ENCODE results near the gene VPS13D. TPM values are rescaled to one million over a fixed set of nuclear protein-coding genes. Genes with fewer than 3 reads are reported as not detected.

The VPS13D gene
- total and polyA plus RNA-seq, 2 of the 4 experiments (the other 2 are of a cell fraction) = 9.0 to 16.3 TPM

GRCh38 chr1:12271033-12271432 is 41.2 kb downstream of the VPS13D start:
- DNase-seq = no peak
- WGBS, 2 experiments (ENCODE audit: extremely low coverage in 2 of 2, insufficient read length in 1 of 2) = 100% methylated on average over 1 of the region's 4 CpGs; no CpG with 5 or more reads in 1 of the 2 experiments
- H3K79me1 ChIP-seq (ENCODE audit: low read depth in 1 of 2, low read length in 2 of 2) = no peaks in the 10 kb centered on the region
- no peak overlapping the region for H4K91ac ChIP-seq (ENCODE audit: insufficient read depth, low read depth, low read length)
- H3K9me3 ChIP-seq (ENCODE audit: control insufficient read depth, insufficient read depth, low read length) = no peaks in the 10 kb centered on the region
- no peak overlapping the region for H2BK15ac ChIP-seq (ENCODE audit: low read depth, low read length)
- no peak overlapping the region for H2AK9ac ChIP-seq (replicated peaks; ENCODE audit: low read depth, low read length, poor library complexity)
- no peak overlapping the region for H4K5ac ChIP-seq (ENCODE audit: low read depth, low read length)
- H3K56ac ChIP-seq (ENCODE audit: extremely low read depth, insufficient read depth, low read length) = no peak overlapping the region
- H3K27me3 ChIP-seq (ENCODE audit: control insufficient read depth, insufficient read depth, low read length) = no peaks in the 10 kb centered on the region
- in situ Hi-C loops (cut with MboI; ENCODE audit: low sequenced_read_pairs) = no loop called here
- ChIA-PET POLR2A (ENCODE audit: unreplicated experiment) (no interaction called here), CTCF (no interaction called here)
- no peak for TF ChIP-seq RCOR1 (IDR thresholded peaks at IDR 0.05; ENCODE audit: insufficient replicate concordance, low read length)
- no peak for TF ChIP-seq USF2 (IDR thresholded peaks at IDR 0.05; ENCODE audit: low read depth, low read length)
- TF ChIP-seq NFE2L2 (IDR thresholded peaks at IDR 0.05; ENCODE audit: low read depth, low read length) = no peak
- TF ChIP-seq BHLHE40 (IDR thresholded peaks at IDR 0.05; ENCODE audit: low read depth, low read length) = no peak
- no peak for TF ChIP-seq ELK1 (IDR thresholded peaks at IDR 0.05; ENCODE audit: borderline replicate concordance, low read depth, low read length)
- TF ChIP-seq MAZ (IDR thresholded peaks at IDR 0.05; ENCODE audit: borderline replicate concordance, low read depth, low read length) = no peak
- TF ChIP-seq CHD1 (IDR thresholded peaks at IDR 0.05; ENCODE audit: low read depth, low read length) = no peak
- no peak for TF ChIP-seq CTCF (conservative IDR thresholded peaks at IDR 0.05; ENCODE audit: low read depth, low read length)
- TF ChIP-seq MAFK (IDR thresholded peaks at IDR 0.05; ENCODE audit: low read depth, low read length) = no peak
- TF ChIP-seq CEBPB (IDR thresholded peaks at IDR 0.05; ENCODE audit: low read depth, low read length) = no peak
- TF ChIP-seq SMC3 (IDR thresholded peaks at IDR 0.05; ENCODE audit: low read depth, low read length) = no peak
- TF ChIP-seq RFX5 (IDR thresholded peaks at IDR 0.05; ENCODE audit: low read depth, low read length) = no peak
- no peak for TF ChIP-seq MXI1 (IDR thresholded peaks at IDR 0.05; ENCODE audit: borderline replicate concordance, low read depth, low read length)
- TF ChIP-seq FOS (IDR thresholded peaks at IDR 0.05; ENCODE audit: low read depth, low read length) = no peak
- no peak for TF ChIP-seq RAD21 (IDR thresholded peaks at IDR 0.05; ENCODE audit: low read length)
- TF ChIP-seq POLR2A (IDR thresholded peaks at IDR 0.05; ENCODE audit: low read depth, low read length) = no peak
- no peaks in the 10 kb centered on the region for H4K20me1 ChIP-seq (ENCODE audit: insufficient read depth, low read length)
- H3K4me3 ChIP-seq (ENCODE audit: insufficient read depth, low read depth, low read length) = no peak overlapping the region
- no peak overlapping the region for H2BK5ac ChIP-seq (ENCODE audit: low read depth, low read length, poor library complexity, severe bottlenecking)
- no peak overlapping the region for H2BK20ac ChIP-seq (ENCODE audit: low read depth, low read length)
- H3K36me3 ChIP-seq (ENCODE audit: control insufficient read depth, insufficient read depth, low read length) = peaks cover 37% of the 10 kb centered on the region
- H3K9ac ChIP-seq (ENCODE audit: low read depth, low read length) = no peak overlapping the region
- dilution Hi-C loops (cut with HindIII; ENCODE audit: low sequenced_read_pairs, unreplicated experiment) = no loop called here
- H4K8ac ChIP-seq (ENCODE audit: low read depth in 2 of 2, low read length in 2 of 2) = no peak overlapping the region
- H3K4ac ChIP-seq (ENCODE audit: low read depth, low read length) = no peak overlapping the region
- intact Hi-C loops (cut with micrococcal nuclease) = no loop called here
- no peak overlapping the region for H3K18ac ChIP-seq (ENCODE audit: low read depth, low read length)
- H3K27ac ChIP-seq (ENCODE audit: insufficient read depth, low read length) = no peak overlapping the region
- H2AFZ ChIP-seq (replicated peaks; ENCODE audit: low read length, poor library complexity) = no peak overlapping the region
- H2AK5ac ChIP-seq (ENCODE audit: low read depth, low read length) = no peak overlapping the region
- H3K14ac ChIP-seq (replicated peaks; ENCODE audit: low read depth, low read length) = no peak overlapping the region
- BruUV-seq (replicated peaks) = no TSS peak
- no peaks in the 10 kb centered on the region for H3K4me1 ChIP-seq (ENCODE audit: control insufficient read depth, insufficient read depth, low read length)
- H3K4me2 ChIP-seq (ENCODE audit: low read depth, low read length) = no peak overlapping the region
- H3K23ac ChIP-seq (ENCODE audit: low read depth, low read length) = no peak overlapping the region
- no peaks in the 10 kb centered on the region for H3K9me1 ChIP-seq (ENCODE audit: insufficient read depth, low read length)
- ATAC-seq (ENCODE audit: low read depth) = no peak
- no peak overlapping the region for H2BK120ac ChIP-seq (ENCODE audit: low read depth, low read length)
